Left ventricle myocardium inferior (tissue), 1 donor: ENCODE measurements around the gene NRL. TPM values are rescaled to one million over a fixed set of nuclear protein-coding genes. Genes with fewer than 3 reads are reported as not detected.

Experiments used
- DNase-seq: peaks from one replicate; pipeline ENCODE4 v3.0.0-alpha.2; 2020
- H3K27ac ChIP-seq: fragments of 200-600 bp; replicated peaks from 2 replicates; pipeline ENCODE4 v1.8.0; 2021
- H3K27me3 ChIP-seq: fragments of 200-600 bp; 2 replicates; pipeline ENCODE4 v1.8.0; 2021; ENCODE audit warnings: low read depth
- H3K36me3 ChIP-seq: fragments of 200-600 bp; 2 replicates; pipeline ENCODE4 v1.8.0; 2021
- H3K4me1 ChIP-seq: fragments of 200-600 bp; 2 replicates; pipeline ENCODE4 v1.8.0; 2021
- H3K4me3 ChIP-seq: fragments of 200-600 bp; 2 replicates; pipeline ENCODE4 v1.8.0; 2021; ENCODE audit warnings: mild to moderate bottlenecking, moderate library complexity
- H3K9me3 ChIP-seq: fragments of 200-600 bp; replicated peaks from 2 replicates; pipeline ENCODE4 v1.8.0; 2021
- CTCF ChIP-seq: fragments of 200-600 bp; IDR thresholded peaks from 2 replicates; pipeline ENCODE4 v1.8.0; 2021; ENCODE audit warnings: antibody characterized with exemption, mild to moderate bottlenecking, borderline replicate concordance
- intact Hi-C: fragments of 100-400 bp; cut with micrococcal nuclease; formaldehyde crosslinking; loops from one replicate; pipeline ENCODE4 v1.11.0; 2022
- total RNA-seq: library from RNA; stranded (reverse); fragmentation: NEBNext Ultra II Directional; extraction: Animal tissue kit (Norgen Biotek cat#: 25700); gene quantifications from one replicate; pipeline ENCODE4 v1.2.1, GENCODE V29; 2021
- donor health status: DM: no; HTN: yes; CAD: no; lungs with severe emphysema.

NRL gene
- total RNA-seq, 1 donor from 2014 or later = 1.5 TPM

GRCh38 chr14:24077086-24077485 lies 37.7 kb downstream of the NRL start:
- H3K36me3 ChIP-seq = no peaks in the 10 kb centered on the region
- no peak for DNase-seq
- H3K27ac ChIP-seq = no peak overlapping the region
- intact Hi-C loops = no loop called here
- TF ChIP-seq CTCF = no peak
- peaks cover 54% of the 10 kb centered on the region for H3K27me3 ChIP-seq
- no peak overlapping the region for H3K4me3 ChIP-seq
- no peaks in the 10 kb centered on the region for H3K9me3 ChIP-seq
- peaks cover 15% of the 10 kb centered on the region for H3K4me1 ChIP-seq

- Histone ChIP-seq H3K4me1 (peaks cover 9% of the 10 kb centered on the region), H3K4me3 (no peak overlapping the region)
- no peak for TF ChIP-seq CTCF
Observed at GRCh38 chr14:24076302-24076601, 38.5 kb downstream of the NRL start.

GRCh38 chr14:24075485-24076301 lies 39.1 kb downstream of the NRL start:
- Histone ChIP-seq H3K4me3 (no peak overlapping the region), H3K27me3 (peaks cover 54% of the 10 kb centered on the region), H3K4me1 (peaks cover 4% of the 10 kb centered on the region), H3K9me3 (no peaks in the 10 kb centered on the region), H3K36me3 (no peaks in the 10 kb centered on the region), H3K27ac (no peak overlapping the region)
- no peak for TF ChIP-seq CTCF
- intact Hi-C loops = no loop called here
- no peak for DNase-seq

More at GRCh38 chr14:24076302-24076601, 38.5 kb downstream of the NRL start:
- H3K36me3 ChIP-seq = no peaks in the 10 kb centered on the region
- H3K9me3 ChIP-seq = no peaks in the 10 kb centered on the region
- no peak overlapping the region for H3K27ac ChIP-seq
- no peak for DNase-seq
- intact Hi-C loops = no loop called here
- H3K27me3 ChIP-seq = peaks cover 54% of the 10 kb centered on the region

- intact Hi-C loops = no loop called here
- H3K27me3 ChIP-seq = peaks cover 55% of the 10 kb centered on the region
- H3K27ac ChIP-seq = no peak overlapping the region
- no peak for DNase-seq
- no peak for TF ChIP-seq CTCF
- no peaks in the 10 kb centered on the region for H3K36me3 ChIP-seq
- H3K4me1 ChIP-seq = no peaks in the 10 kb centered on the region
- no peaks in the 10 kb centered on the region for H3K9me3 ChIP-seq
- H3K4me3 ChIP-seq = no peak overlapping the region
Observed at GRCh38 chr14:24074625-24075484, 39.9 kb downstream of the NRL start.

GRCh38 chr14:24072881-24073877 lies 41.6 kb downstream of the NRL start:
- Histone ChIP-seq H3K27me3 (peaks cover 60% of the 10 kb centered on the region), H3K4me3 (no peak overlapping the region), H3K4me1 (no peaks in the 10 kb centered on the region), H3K9me3 (no peaks in the 10 kb centered on the region), H3K27ac (no peak overlapping the region), H3K36me3 (no peaks in the 10 kb centered on the region)
- intact Hi-C loops = no loop called here
- DNase-seq = no peak
- no peak for TF ChIP-seq CTCF
